GM19099 (cell line): Measurements from ENCODE around the gene TMEM40.

Source experiments
- POLR2A ChIP-seq: IDR thresholded peaks from 3 replicates; pipeline ENCODE4 v1.6.1; 2011; ENCODE audit warnings: low read depth; ENCODE audit not compliant: insufficient read length; ENCODE audit errors: extremely low read depth

TMEM40 gene

DNA sequence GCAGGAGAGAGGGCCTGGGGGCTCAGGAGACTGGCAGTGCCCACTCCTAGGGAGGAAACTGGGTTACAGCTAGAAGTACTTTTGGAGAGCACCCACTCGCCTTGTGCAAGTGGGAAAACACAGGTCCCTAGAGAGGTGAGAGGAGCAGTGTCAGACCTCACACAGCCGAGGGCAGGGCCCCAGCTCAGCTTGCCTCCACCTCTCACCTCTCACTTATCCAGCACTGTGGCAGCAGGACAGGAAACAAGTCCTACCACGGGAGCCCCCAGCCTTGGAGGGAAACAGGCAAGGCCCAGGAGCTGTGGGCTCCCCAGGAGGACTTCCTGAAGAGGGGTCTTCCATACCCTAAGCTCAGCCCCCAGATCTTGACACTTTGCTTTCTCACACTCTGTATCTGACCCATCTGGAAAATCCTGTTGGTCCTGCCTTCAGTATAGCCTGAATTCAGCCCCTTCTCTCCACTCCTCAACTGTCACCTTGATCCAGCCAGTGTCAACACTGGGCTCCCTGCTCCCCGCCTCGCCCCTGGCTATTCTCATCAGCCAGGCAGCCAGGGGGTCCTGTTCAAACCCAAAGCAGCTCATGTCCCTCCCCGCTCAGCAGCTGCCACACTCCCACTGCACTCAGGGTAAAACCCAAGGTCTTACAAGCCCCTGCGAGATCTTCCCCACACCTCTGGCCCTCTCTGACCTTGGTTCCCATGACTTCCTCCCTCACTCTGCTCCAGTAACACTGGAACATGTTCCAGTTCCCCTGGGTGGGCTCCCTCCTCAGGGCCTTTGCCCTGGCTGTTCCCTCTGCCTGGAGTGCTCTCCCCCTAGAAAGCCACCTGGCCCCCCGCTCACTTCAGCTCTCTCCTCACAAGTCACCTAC lies 870 bp upstream of the TMEM40 start:
- TF ChIP-seq POLR2A: no peak

DNA sequence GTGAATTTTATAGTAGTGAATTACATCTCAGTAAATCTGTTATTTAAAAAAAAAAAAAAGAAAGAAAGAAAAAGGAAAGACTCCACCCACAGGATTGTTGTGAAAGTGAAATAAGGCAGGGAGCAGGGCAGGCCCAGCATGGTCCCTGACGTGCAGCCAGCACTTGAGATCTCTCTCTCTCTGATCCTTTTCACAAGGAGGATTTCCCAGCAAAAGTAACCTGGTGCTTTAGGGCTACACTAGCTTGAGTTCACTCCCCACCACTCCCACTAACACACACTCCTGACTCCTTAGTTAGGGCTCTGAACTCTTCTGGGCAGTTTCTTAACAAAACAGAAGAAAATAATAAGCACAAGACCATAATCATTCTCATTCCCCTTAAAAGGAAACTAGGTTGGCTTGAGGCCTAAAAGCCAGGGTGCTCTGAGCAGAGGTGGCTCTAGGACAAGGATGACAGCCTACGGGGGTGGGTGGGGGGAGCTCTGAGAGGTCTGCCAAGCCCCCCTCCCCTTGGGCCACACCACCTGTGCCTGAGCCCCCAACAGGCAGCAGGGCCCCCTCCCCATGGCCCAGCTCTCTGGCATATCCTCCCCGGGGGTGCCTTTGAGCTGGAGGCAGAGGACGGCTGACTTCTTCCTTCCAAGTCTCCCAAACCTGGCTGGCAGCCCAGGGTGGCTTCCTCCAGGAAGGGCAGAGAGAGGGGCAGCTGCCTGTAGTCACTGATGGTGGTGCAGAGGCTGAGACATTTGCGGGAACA lies 856 bp downstream of the TMEM40 start:
- TF ChIP-seq POLR2A: no peak

DNA sequence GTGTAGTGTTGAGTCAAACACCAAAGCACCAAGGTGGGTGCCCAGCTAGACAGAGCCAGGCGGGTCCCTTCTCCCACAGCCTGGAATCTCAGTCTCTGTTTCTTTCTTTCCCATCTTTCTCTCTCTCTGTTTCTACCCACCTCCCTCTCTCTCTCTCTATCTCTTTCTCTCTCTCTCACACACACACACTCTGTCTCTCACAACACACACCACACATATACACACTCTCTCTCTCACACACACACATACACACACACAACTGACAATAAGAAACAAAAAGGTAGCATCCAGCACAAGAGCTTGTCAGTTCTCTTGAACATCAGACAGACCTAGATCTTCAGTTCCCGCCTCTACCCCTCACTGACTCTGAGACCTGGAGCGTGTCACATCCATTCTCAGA lies 2.4 kb downstream of the TMEM40 start:
- TF ChIP-seq POLR2A: no peak

DNA sequence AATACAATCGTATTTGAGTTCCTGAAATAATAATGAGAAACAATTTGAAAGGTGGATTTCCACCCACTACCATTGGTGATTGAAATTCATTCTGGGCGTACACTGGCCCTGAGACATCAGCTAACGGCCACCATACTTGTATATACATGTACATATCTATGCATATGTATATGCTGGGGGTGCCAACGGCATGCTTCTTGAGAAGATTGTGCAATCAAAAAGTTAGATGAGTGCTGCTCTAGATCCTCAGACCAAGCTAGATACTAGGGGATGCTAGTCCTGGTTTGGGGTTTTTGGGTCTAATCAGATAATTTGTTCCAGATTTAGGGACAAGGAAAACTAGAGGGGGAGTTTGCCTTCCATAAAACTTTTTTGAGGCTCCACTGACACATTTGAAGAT lies 2.9 kb downstream of the TMEM40 start:
- TF ChIP-seq POLR2A: no peak

DNA sequence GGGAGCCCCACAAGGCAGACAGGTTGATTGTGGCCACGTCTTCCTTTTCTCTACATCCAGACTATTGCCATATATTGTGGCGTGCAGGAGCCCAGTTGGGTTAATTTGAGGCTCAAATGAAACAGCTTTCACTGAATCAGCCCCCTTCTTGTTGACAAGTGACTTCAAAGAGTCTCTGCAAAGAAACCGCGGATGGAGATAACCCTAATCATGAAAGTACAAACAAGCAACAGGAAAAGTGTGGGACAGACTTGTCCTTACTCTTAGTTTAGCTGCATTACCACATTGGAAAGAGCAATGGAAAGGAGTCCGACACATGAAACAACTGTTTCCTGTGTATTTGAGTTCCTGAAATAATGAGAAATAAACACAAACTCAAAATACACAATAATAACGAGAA lies 3.3 kb downstream of the TMEM40 start:
- no peak for TF ChIP-seq POLR2A

DNA sequence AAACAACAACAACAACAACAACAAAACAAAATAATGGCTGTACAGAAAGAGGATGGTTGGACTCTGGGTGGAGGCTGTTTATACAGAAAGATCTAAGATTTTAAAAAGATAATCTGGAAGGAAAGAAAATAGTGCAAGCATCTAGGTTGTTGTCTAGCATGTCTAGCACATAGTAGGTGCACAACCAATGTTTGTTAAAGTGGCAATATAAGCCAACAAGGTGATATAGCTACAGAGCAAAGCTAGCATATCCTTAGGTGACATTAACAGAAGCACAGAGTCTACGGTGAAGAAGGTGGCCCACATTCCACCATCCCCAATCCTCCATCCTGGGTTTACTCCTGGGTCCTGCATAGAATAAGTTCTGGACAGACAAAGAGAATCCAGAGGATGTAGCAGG lies 4.7 kb downstream of the TMEM40 start:
- no peak for TF ChIP-seq POLR2A

DNA sequence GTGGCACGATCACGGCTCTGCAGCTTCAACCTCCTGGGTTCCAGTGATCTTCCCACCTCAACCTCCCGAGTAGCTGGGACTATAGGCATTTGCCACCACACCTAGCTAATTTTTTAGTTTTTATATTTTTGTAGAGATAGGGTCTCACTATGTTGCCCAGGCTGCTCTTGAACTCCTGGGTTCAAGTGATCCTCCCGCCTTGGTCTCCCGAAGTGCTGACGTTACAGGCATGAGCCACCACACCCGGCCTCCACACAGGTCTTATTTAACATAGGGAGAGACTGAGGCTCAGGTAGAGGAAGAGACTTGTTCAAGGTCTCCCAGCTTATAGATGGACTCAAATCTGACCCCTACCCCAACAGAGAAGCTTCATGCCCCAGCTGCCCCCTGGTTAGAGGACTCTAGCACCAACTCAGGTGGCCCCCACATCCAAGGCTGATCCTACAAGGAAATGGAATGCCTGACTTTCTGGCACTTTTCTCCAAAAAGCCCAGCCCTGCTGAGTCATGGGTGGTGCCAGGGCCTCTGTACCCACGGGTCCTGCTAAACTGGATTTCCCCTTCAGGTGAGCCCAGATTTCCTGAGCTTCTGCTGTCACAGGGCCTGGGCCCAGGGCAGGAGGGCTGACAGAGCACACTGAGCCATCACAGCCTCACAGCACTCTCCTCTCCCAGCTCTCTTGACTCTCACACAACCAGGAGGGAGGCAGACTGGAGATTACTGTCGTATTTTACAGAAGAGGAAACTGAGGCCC lies 5.6 kb downstream of the TMEM40 start:
- TF ChIP-seq POLR2A: no peak

DNA sequence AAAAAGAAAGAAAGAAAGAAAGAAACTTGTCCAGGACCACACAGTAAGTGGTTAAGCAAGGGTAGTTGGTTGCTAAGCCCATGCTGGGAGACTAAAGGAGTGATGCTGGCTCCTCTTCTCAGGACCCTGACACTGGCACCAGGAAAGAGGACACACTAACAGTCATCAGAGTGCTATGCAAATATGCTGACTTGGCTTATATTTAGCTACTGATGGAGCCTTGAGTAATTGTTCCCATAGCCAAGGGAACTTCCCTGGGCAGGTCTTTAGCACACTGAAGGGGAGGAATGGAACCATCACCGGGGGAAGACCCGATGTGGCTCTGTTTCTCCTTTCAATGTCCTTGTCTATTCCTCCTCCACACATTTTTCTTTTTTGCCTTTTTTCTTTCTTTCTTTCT lies 6.2 kb downstream of the TMEM40 start:
- TF ChIP-seq POLR2A: no peak

DNA sequence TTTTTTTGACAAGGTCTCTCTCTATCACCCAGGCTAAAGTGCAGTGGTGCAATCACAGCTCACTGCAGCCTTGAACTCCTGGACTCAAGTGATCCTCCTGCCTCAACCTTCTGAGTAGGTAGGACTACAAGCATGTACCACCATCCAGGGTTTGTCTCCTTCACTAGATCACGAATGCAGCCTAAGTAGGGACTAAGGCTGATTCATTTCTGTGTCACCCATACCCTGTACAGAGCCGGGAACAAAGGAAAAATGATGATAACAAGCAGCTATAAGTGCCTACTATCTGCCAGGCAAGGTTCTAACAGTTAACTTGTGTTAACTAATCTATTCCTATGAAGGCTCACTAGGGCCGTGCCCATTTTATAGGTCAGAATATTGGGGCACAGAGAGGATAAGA lies 7.0 kb downstream of the TMEM40 start:
- no peak for TF ChIP-seq POLR2A

DNA sequence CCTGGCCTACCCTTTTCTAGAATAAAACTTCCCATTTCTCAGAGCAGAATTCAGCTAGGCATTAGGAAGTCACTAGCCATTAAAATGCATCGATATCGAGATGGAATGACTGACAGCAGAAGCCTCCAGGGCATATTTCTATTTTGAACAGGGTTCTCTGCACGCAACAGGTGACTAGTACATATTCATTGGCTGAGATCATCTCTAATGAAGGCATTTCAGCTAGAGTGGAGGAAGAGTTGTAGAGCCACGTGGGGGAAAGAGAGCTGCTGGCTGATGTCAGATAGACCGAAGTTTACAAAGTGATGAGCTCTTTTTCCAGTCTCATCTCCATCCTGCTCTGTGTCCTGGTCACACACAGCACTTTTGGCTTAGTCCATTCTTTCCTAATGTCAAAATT lies 7.5 kb downstream of the TMEM40 start:
- no peak for TF ChIP-seq POLR2A

DNA sequence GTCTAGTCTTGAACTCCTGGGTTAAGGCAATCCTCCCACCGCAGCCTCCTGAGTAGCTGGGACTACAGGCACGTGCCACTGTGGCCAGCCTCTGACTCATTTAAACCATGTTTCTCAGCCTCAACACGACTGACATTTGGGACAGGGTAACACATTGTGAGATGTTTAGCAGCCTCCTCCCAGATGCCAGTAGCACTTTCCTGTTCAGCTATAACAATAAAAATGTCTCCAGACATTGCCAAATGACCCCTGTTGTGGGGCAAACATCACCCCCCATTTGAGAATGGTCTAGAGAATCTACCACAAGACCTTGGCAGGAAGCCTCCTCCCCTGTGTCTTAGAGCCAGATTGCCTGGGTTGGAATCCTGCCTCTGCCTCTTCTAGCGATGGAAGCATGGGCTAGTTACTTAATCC lies 8.4 kb downstream of the TMEM40 start:
- no peak for TF ChIP-seq POLR2A

DNA sequence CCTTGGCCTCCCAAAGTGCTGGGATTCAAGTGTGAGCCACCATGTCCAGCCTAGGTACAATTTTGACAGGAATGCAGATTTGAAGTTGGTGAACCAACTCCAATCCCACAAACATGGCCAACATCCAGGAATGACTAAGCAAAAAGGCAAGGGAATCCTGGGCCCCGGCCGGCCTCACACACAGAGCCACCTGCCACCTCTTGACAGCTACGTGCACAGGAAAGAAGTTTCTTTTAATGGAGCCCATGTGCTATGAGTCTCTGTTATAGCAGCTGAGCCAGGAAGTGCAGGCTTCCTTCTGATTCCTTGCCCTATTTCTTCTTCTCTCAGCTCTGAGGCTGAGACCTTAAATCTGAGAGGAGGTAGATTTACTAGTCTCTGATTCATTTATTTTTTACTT lies 8.8 kb downstream of the TMEM40 start:
- no peak for TF ChIP-seq POLR2A

DNA sequence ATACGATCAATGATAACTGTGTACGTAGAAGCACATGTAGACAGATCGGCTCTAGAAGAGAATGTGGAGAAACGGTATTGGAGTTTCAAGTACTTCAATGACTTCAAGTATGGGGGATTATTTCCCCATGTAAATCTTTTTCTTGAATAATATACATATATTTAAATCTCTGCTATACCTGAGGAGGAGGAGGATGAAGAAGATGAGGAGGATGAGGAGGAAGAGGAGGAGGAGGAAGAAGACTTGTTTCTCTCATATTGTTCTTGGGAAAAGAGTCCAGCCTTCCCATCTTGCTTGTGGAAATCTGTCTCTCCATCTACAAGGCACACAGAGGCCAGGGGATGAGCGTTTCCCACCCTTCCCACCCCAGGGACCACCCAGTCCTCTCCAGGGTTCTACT lies 10.6 kb downstream of the TMEM40 start:
- no peak for TF ChIP-seq POLR2A

DNA sequence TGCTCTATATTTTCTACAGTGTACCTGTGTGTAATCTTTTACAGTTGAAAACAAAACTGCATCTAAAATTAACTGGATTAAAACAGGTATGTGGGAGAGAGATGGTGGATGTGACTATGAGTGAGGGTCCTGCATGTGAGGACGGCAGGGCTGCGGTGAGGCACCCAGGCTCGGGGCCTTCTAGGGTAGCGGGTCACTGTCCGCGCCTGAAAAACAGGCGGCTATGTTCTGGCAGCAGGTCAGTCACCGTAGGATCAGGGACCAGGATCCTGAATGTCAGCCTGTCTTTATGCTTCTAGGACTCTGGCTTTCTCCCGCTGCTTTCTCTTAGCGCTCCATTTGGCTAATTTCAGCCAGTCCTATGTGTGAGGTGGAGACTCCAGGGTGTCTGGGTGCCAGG lies 12.6 kb downstream of the TMEM40 start:
- no peak for TF ChIP-seq POLR2A

DNA sequence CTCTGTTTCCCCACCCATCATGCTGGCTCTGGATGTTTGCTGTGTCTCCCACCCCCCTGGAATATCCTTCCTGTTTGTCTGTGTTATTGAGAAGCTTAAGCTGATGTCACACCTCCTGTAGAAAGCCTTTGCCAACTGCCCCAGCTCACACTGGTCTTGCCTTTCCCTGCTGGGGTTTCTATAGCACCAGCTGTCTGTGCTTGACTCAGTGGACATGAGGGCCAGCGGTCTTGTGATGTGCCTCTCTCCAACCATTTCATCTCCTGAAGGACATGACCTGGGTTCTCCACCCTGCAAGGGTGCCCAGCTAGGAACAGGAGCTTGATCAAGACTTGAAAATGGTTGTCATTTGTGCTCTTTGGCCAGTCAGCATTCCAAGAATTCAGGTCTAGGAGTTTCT lies 14.7 kb downstream of the TMEM40 start:
- no peak for TF ChIP-seq POLR2A
